Kidney (tissue), 14 donors: ENCODE data around the gene FNDC11. TPM values are rescaled to one million over a fixed set of nuclear protein-coding genes. Genes with fewer than 3 reads are reported as not detected.

Experiments used
- DNase-seq, 5 donors: peaks; one replicate each; pipeline ENCODE4 v3.0.0-alpha.2; 2013 to 2020
- FAIRE-seq: peaks from 2 replicates; lab custom pipeline; 2012; peaks lifted over from hg19 to GRCh38; lab: Jason Lieb, UNC
- H3K27ac ChIP-seq, 2 donors: one replicate each; pipeline ENCODE4 v1.7.0; 2013; ENCODE audit warnings: low read depth in 2 of 2, low read length in 2 of 2, inconsistent platforms in 1 of 2
- H3K27me3 ChIP-seq: one replicate; pipeline ENCODE4 v1.7.1; 2013; ENCODE audit warnings: low read length, inconsistent platforms; ENCODE audit not compliant: control insufficient read depth, insufficient read depth
- H3K36me3 ChIP-seq, 3 donors: one replicate each; pipeline versions ENCODE4 v1.7.0 to v1.7.1; 2013; ENCODE audit warnings: low read length in 3 of 3, control low read depth in 1 of 3, inconsistent platforms in 1 of 3; ENCODE audit not compliant: insufficient read depth in 3 of 3, control insufficient read depth in 2 of 3
- H3K4me1 ChIP-seq, 3 donors: one replicate each; pipeline versions ENCODE4 v1.7.0 to v1.7.1; 2013; ENCODE audit warnings: low read length in 3 of 3, inconsistent platforms in 1 of 3, low read depth in 1 of 3; ENCODE audit not compliant: control insufficient read depth in 2 of 3, insufficient read depth in 2 of 3
- H3K4me3 ChIP-seq, 3 donors: one replicate each; pipeline versions ENCODE4 v1.7.0 to v1.8.1; 2013; ENCODE audit warnings: low read length in 3 of 3, control low read depth in 1 of 3, inconsistent platforms in 1 of 3
- H3K9ac ChIP-seq, 3 donors: one replicate each; pipeline versions ENCODE4 v1.7.0 to v1.7.1; 2013; ENCODE audit warnings: low read length in 3 of 3, control low read depth in 1 of 3, inconsistent platforms in 1 of 3
- H3K9me3 ChIP-seq, 3 donors: one replicate each; pipeline versions ENCODE4 v1.7.0 to v1.7.1; 2013; ENCODE audit warnings: low read length in 3 of 3, control low read depth in 1 of 3, inconsistent platforms in 1 of 3; ENCODE audit not compliant: control insufficient read depth in 2 of 3, insufficient read depth in 1 of 3
- intact Hi-C: fragments of 100-400 bp; cut with DNase I; formaldehyde crosslinking; loops from one replicate; pipeline ENCODE4 v1.11.1; 2022
- polyA plus RNA-seq: library from polyadenylated mRNA; stranded (reverse); fragments of 350-450 nt; fragmentation: Illumina TruSeq; extraction: RNeasy Lipid Tissue Mini Kit (QIAGEN cat#74804); gene quantifications from one replicate; pipeline ENCODE4 v1.2.3, GENCODE V29; 2014; ENCODE audit warnings: low read depth, low replicate concordance; ENCODE audit not compliant: insufficient read depth
- total RNA-seq: library from RNA; stranded (reverse); fragmentation: NEBNext Ultra II Directional; extraction: Animal tissue kit (Norgen Biotek cat#: 25700); gene quantifications from one replicate; pipeline ENCODE4 v1.2.1, GENCODE V29; 2021
- TF ChIP-seq, protein P1 (sequence below): IDR thresholded peaks from 3 replicates; pipeline ENCODE4 v1.5.1; 2012; ENCODE audit warnings: mild to moderate bottlenecking, moderate library complexity, borderline replicate concordance; ENCODE audit not compliant: insufficient read depth; ENCODE audit errors: extremely low read depth
- donor health status: control.
- donor health status: control.
- donor health status: control.
- donor health status: control.
- donor health status: control.
- donor health status: DM: yes; HTN: yes; CAD: no.
- donor health status: Normal renal cell carcinoma (clear cell type).

The FNDC11 gene
- total and polyA plus RNA-seq, 2 donors from 2014 or later, result 0.47 to 1.6 TPM

DNA sequence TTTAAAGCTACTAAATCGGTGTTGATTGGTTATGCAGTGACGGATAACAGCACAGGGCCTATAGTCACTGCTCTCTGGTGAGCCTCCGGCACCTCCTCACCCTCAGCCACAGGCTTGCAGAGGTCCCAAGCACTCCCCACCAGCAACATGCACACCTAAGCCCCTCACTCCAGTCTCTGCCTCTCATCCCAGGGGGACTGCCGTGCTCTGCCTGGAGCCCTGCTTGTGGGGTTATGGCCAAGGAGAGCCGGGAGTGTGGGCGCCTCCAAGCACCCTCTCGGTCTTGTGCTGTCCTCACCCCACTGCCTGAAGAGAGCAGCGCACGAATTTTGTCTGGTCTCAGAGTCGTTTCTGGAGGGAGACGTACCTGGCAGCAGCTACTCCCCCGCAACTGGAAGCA is 48.2 kb upstream of the FNDC11 start:
- FAIRE-seq (no peak), DNase-seq (peak in 1 of 5 donors; percentile 44)
- no peaks in the 10 kb centered on the region for H3K4me1 ChIP-seq
- H3K27me3 ChIP-seq, result no peaks in the 10 kb centered on the region
- no peaks in the 10 kb centered on the region for H3K36me3 ChIP-seq
- TF ChIP-seq, protein P1, sequence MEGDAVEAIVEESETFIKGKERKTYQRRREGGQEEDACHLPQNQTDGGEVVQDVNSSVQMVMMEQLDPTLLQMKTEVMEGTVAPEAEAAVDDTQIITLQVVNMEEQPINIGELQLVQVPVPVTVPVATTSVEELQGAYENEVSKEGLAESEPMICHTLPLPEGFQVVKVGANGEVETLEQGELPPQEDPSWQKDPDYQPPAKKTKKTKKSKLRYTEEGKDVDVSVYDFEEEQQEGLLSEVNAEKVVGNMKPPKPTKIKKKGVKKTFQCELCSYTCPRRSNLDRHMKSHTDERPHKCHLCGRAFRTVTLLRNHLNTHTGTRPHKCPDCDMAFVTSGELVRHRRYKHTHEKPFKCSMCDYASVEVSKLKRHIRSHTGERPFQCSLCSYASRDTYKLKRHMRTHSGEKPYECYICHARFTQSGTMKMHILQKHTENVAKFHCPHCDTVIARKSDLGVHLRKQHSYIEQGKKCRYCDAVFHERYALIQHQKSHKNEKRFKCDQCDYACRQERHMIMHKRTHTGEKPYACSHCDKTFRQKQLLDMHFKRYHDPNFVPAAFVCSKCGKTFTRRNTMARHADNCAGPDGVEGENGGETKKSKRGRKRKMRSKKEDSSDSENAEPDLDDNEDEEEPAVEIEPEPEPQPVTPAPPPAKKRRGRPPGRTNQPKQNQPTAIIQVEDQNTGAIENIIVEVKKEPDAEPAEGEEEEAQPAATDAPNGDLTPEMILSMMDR, result no peak
- intact Hi-C loops, result no loop called here
- no peak overlapping the region for H3K4me3 ChIP-seq
- H3K9me3 ChIP-seq, result peaks cover 0 to 14% (median 0%) of the 10 kb centered on the region in 3 donors
- no peak overlapping the region for H3K9ac ChIP-seq
- H3K27ac ChIP-seq, result no peak overlapping the region

DNA sequence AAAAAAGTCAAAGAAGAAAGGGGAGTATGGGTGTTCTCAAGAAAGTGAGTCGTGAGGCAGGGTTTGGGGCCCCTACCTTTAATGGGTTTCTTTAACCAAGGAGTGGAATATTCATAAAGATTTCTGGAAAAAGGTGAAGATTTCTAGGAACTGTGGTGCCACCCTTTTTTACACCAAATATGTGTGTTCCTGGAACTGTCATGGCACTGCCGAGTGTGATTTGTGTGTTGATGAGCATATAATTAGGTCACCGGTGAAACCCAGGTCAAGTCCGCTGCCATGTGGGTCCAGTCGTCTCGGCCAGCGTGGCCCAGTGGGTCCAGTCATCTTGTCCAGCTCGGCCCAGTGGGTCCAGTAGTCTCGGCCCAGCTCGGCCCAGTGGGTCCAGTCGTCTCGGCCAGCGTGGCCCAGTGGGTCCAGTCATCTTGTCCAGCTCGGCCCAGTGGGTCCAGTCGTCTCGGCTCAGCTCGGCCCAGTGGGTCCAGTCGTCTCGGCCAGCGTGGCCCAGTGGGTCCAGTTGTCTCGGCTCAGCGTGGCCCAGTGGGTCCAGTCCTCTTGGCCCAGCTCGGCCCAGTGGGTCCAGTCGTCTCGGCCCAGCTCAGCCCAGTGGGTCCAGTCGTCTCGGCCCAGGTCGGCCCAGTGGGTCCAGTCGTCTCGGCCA is 46.7 kb upstream of the FNDC11 start:
- no peaks in the 10 kb centered on the region for H3K4me1 ChIP-seq
- no peak for FAIRE-seq

DNA sequence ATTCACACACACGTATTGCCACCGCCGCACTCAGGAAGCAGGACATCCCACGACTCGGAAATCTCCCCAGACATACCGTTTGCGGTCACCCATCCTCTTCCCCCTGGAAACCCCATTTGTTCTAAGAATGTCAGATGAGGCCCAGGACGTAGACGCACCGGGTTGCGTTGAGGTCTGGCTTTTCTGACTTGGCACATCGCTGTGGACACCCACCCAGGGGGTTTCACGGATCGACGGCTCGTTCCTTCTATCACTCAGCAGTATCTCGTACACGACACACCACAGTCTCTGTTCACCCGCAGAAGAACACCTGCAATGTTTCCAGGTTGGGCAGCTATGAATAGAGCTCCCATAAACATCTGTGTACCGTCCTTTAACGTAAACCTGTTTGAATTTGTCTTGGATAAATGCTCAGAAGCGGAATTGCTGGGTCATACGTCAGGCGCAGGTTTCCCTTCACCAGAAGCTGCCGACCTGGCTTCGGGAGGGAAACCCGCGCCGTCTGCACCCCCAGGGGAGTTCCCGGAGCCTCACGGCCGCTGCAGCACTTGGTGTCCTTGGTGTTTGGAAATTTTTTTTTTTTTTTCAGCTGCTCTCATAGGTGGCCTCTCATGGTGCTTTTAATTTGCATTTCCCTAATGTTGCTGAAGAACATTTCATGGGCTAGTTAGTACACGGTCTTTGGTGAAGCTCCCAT is 45.7 kb upstream of the FNDC11 start:
- no peak for FAIRE-seq
- TF ChIP-seq, protein P1, result no peak
- intact Hi-C loops, result no loop called here
- Histone ChIP-seq H3K4me1 (no peaks in the 10 kb centered on the region), H3K4me3 (no peak overlapping the region), H3K36me3 (no peaks in the 10 kb centered on the region), H3K27me3 (no peaks in the 10 kb centered on the region), H3K9me3 (peaks cover 0 to 14% (median 0%) of the 10 kb centered on the region in 3 donors), H3K27ac (no peak overlapping the region), H3K9ac (no peak overlapping the region)
- peak in 1 of 5 donors; percentile 45 for DNase-seq

More for the DNA sequence above, 46.7 kb upstream of the FNDC11 start:
- peak in 1 of 5 donors; percentile 61 for DNase-seq
- intact Hi-C loops, result no loop called here
- no peaks in the 10 kb centered on the region for H3K27me3 ChIP-seq
- TF ChIP-seq, protein P1, result no peak
- H3K4me3 ChIP-seq, result no peak overlapping the region
- H3K36me3 ChIP-seq, result no peaks in the 10 kb centered on the region
- H3K9ac ChIP-seq, result no peak overlapping the region
- no peak overlapping the region for H3K27ac ChIP-seq
- H3K9me3 ChIP-seq, result peaks cover 0 to 14% (median 0%) of the 10 kb centered on the region in 3 donors
